SU-DHL-6 (cell line): ENCODE results near the gene MEX3A.
A peak's percentile ranks its signal among the peaks of the same experiment; 100 is the strongest.

ENCODE experiments used
- H2AFZ ChIP-seq: fragments of 200-600 bp; sonication (generic); 2 replicates; pipeline ENCODE4 v1.6.1; 2014; ENCODE audit warnings: low read depth, mild to moderate bottlenecking, moderate library complexity, mixed read lengths, antibody characterized with exemption, low read length; ENCODE audit not compliant: severe bottlenecking
- H3F3A ChIP-seq: fragments of 200-600 bp; shearing (Covaris generic); 2 replicates; pipeline ENCODE4 v1.6.0; 2016; ENCODE audit warnings: antibody characterized with exemption, mild to moderate bottlenecking; ENCODE audit not compliant: insufficient read depth
- H3K27ac ChIP-seq: fragments of 200-600 bp; sonication (generic); 2 replicates; pipeline ENCODE4 v1.5.1; 2016; ENCODE audit warnings: low read depth, mild to moderate bottlenecking, low read length, moderate library complexity, mixed read lengths
- H3K27me3 ChIP-seq: fragments of 200-600 bp; sonication (generic), shearing (Covaris generic); 2 replicates; pipeline ENCODE4 v1.6.0; 2014; ENCODE audit warnings: mild to moderate bottlenecking, low read length
- H3K36me3 ChIP-seq: fragments of 200-600 bp; sonication (generic); 2 replicates; pipeline ENCODE4 v1.6.1; 2014; ENCODE audit warnings: mild to moderate bottlenecking, low read length, mixed read lengths
- H3K4me2 ChIP-seq: fragments of 300-600, 200-600 bp; shearing (Covaris generic), sonication (generic); 2 replicates; pipeline ENCODE4 v1.6.0; 2014; ENCODE audit warnings: low read length, low read depth, mild to moderate bottlenecking; ENCODE audit not compliant: poor library complexity, severe bottlenecking
- H3K4me3 ChIP-seq: fragments of 200-600 bp; sonication (generic); 2 replicates; pipeline ENCODE4 v1.5.1; 2014; ENCODE audit warnings: antibody characterized with exemption, low read length, mild to moderate bottlenecking, mixed read lengths; ENCODE audit not compliant: insufficient read depth, poor library complexity, severe bottlenecking
- H3K79me2 ChIP-seq: fragments of 200-600 bp; sonication (generic); 2 replicates; pipeline ENCODE4 v1.6.1; 2014; ENCODE audit warnings: mild to moderate bottlenecking, low read length, moderate library complexity; ENCODE audit not compliant: insufficient read depth
- H3K9ac ChIP-seq: fragments of 200-600 bp; sonication (generic); 2 replicates; pipeline ENCODE4 v1.7.0; 2014; ENCODE audit warnings: mild to moderate bottlenecking, low read length
- H3K9me2 ChIP-seq: fragments of 200-600 bp; sonication (generic); replicated peaks from 2 replicates; pipeline ENCODE4 v1.6.1; 2014; ENCODE audit warnings: low read length; ENCODE audit not compliant: insufficient read depth
- H3K9me3 ChIP-seq: fragments of 200-600 bp; sonication (generic); 2 replicates; pipeline ENCODE4 v1.6.1; 2014; ENCODE audit warnings: low read length, mixed read lengths; ENCODE audit not compliant: insufficient read depth
- H4K20me1 ChIP-seq: fragments of 200-600 bp; sonication (generic); 2 replicates; pipeline ENCODE4 v1.6.1; 2014; ENCODE audit warnings: low read depth, mild to moderate bottlenecking, antibody characterized with exemption, low read length, moderate library complexity, mixed read lengths
- CTCF ChIP-seq: fragments of 200-600 bp; sonication (generic); IDR thresholded peaks from one replicate; pipeline ENCODE4 v1.5.1; 2017; ENCODE audit warnings: antibody characterized with exemption, mild to moderate bottlenecking, low read length, moderate library complexity; ENCODE audit not compliant: insufficient read depth, poor library complexity, severe bottlenecking
- EZH2phosphoT487 ChIP-seq: fragments of 200-600 bp; sonication (generic), shearing (Covaris generic); conservative IDR thresholded peaks from 2 replicates; pipeline ENCODE4 v1.6.1; 2018; ENCODE audit warnings: mild to moderate bottlenecking, antibody characterized with exemption, low read length, moderate library complexity, mixed read lengths

MEX3A gene

DNA sequence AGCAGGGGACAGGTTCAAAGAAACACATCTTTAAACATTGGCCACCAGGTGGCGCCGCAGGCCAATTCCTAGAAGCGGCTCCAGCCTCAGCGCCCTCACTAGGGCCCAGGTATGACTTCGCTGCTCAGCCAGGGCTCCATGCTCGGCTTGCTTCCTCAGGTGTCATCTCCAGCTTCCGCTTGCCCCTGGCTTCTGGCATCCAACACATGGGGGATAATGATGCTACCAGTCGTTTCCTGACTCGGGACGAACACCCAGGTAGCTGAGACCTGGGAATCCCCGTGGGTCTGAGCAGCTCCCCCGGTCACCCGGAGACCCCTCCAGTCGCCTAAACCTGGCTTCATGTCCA lies 8.5 kb upstream of the MEX3A start:
- no peak overlapping the region for H3K9ac ChIP-seq
- TF ChIP-seq EZH2phosphoT487 (no peak), CTCF (peak; percentile 57)
- H3K9me2 ChIP-seq = no peaks in the 10 kb centered on the region
- no peaks in the 10 kb centered on the region for H4K20me1 ChIP-seq
- no peak overlapping the region for H3K27ac ChIP-seq
- H3K36me3 ChIP-seq = no peaks in the 10 kb centered on the region
- H3F3A ChIP-seq = no peaks in the 10 kb centered on the region
- H3K9me3 ChIP-seq = no peaks in the 10 kb centered on the region
- H3K4me3 ChIP-seq = no peak overlapping the region
- H2AFZ ChIP-seq = no peak overlapping the region
- H3K79me2 ChIP-seq = no peaks in the 10 kb centered on the region
- no peak overlapping the region for H3K4me2 ChIP-seq
- H3K27me3 ChIP-seq = no peaks in the 10 kb centered on the region

DNA sequence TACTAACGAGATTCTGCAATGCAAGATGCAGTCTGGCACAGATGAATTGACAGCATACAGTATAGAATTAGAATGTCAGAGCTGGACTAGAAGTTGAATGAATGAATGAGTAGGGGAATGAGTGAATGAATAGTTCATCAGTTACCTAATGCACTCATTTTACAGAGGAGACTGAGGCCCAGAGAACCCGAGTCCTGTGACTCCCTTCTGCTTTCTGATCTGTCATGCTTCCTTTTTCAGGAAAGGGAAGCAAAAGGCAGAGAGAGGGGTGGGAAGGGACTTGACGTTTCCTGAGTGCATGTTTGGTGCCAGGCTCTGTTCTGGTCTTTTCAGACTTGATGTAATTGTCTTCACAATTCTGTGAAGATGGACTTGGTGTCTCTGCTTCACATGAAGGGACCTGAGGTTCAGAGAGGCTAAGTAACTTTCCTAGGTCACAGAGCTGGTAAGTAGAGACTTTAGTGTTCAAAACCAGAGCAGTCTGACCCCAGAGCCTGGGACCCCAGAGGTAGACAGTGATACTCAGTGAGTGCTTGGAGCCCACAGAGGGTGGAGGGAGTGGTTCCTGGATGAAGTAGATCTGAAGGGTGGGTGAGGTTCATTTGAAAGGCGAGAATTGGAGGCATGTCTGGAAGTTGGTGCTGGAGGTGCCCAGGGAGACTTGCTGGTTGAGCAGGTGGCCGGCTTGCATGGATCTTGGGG lies 8.0 kb upstream of the MEX3A start:
- TF ChIP-seq CTCF (no peak), EZH2phosphoT487 (no peak)
- Histone ChIP-seq H3K9me3 (no peaks in the 10 kb centered on the region), H3K4me2 (no peak overlapping the region), H3K27ac (no peak overlapping the region), H3K79me2 (no peaks in the 10 kb centered on the region), H3K27me3 (no peaks in the 10 kb centered on the region), H2AFZ (no peak overlapping the region), H3K4me3 (no peak overlapping the region), H4K20me1 (no peaks in the 10 kb centered on the region), H3K9me2 (no peaks in the 10 kb centered on the region), H3K9ac (no peak overlapping the region), H3K36me3 (no peaks in the 10 kb centered on the region), H3F3A (no peaks in the 10 kb centered on the region)

GRCh38 chr1:156089704-156090103 lies 7.4 kb upstream of the MEX3A start:
- Histone ChIP-seq H3F3A (no peaks in the 10 kb centered on the region), H3K4me2 (no peak overlapping the region), H3K27ac (no peak overlapping the region), H3K79me2 (no peaks in the 10 kb centered on the region), H2AFZ (no peak overlapping the region), H3K27me3 (no peaks in the 10 kb centered on the region), H3K9me2 (no peaks in the 10 kb centered on the region), H3K9me3 (no peaks in the 10 kb centered on the region), H4K20me1 (no peaks in the 10 kb centered on the region), H3K36me3 (no peaks in the 10 kb centered on the region), H3K9ac (no peak overlapping the region), H3K4me3 (no peak overlapping the region)
- TF ChIP-seq EZH2phosphoT487 = no peak
- no peak for TF ChIP-seq CTCF
